CD4-positive, alpha-beta T cell (primary cell): ENCODE data around the gene EGFLAM. TPM values are rescaled to one million over a fixed set of nuclear protein-coding genes. Genes with fewer than 3 reads are reported as not detected.

Experiments
- ATAC-seq: fragments of 200-7000 bp; cut with Tn5 transposase; one replicate; pipeline ENCODE4 v1.10.0; 2022; ENCODE audit warnings: mild to moderate bottlenecking; ENCODE audit not compliant: poor library complexity
- CTCF ChIA-PET: fragments of 350-600 bp; sonication (Branson Sonifier 250); formaldehyde crosslinking; loops from one replicate; lab custom pipeline; 2021; ENCODE audit warnings: antibody characterized with exemption, inconsistent platforms; lab: Charles Lee
- POLR2A ChIA-PET: fragments of 350-600 bp; sonication (Branson Sonifier 250); formaldehyde crosslinking; loops from one replicate; lab custom pipeline; 2021; ENCODE audit warnings: antibody characterized with exemption, inconsistent platforms; lab: Charles Lee
- DNase-seq, 14 experiments: peaks; one replicate each; pipeline ENCODE4 v3.0.0-alpha.2; 2013 to 2020; ENCODE audit warnings: mixed read lengths in 2 of 14
- H3K27ac ChIP-seq, 2 donors: one replicate each; pipeline versions ENCODE4 v1.5.1 to v1.7.0; 2013; ENCODE audit warnings: low read length in 2 of 2, low read depth in 1 of 2, mild to moderate bottlenecking in 1 of 2
- H3K27me3 ChIP-seq, 2 experiments: 1 replicate in 1 of 2; 2 replicates in 1 of 2; pipeline versions ENCODE4 v1.6.1 to v1.7.0; 2013; ENCODE audit warnings: low read length in 2 of 2, control low read depth in 1 of 2, mild to moderate bottlenecking in 1 of 2, moderate library complexity in 1 of 2; ENCODE audit not compliant: insufficient read depth in 2 of 2, control insufficient read depth in 1 of 2
- H3K36me3 ChIP-seq: one replicate; pipeline ENCODE4 v1.6.1; 2013; ENCODE audit warnings: low read length, control low read depth; ENCODE audit not compliant: insufficient read depth
- H3K4me1 ChIP-seq: one replicate; pipeline ENCODE4 v1.6.1; 2013; ENCODE audit warnings: low read length, control low read depth; ENCODE audit not compliant: insufficient read depth
- H3K4me3 ChIP-seq: one replicate; pipeline ENCODE4 v1.5.1; 2013; ENCODE audit warnings: mild to moderate bottlenecking, low read length, moderate library complexity
- H3K9me3 ChIP-seq, 2 experiments: 1 replicate in 1 of 2; 2 replicates in 1 of 2; pipeline versions ENCODE4 v1.6.1 to v1.7.0; 2013; ENCODE audit warnings: low read length in 2 of 2, mild to moderate bottlenecking in 2 of 2, control low read depth in 1 of 2, moderate library complexity in 1 of 2; ENCODE audit not compliant: control insufficient read depth in 1 of 2, insufficient read depth in 1 of 2
- H3K27ac Mint-ChIP-seq: one replicate; pipeline ENCODE4 v1.8.0; 2020; ENCODE audit warnings: mixed read lengths
- H3K27me3 Mint-ChIP-seq: one replicate; pipeline ENCODE4 v1.8.0; 2021; ENCODE audit warnings: mixed read lengths
- H3K36me3 Mint-ChIP-seq: one replicate; pipeline ENCODE4 v1.8.0; 2021; ENCODE audit warnings: low read depth, mixed read lengths
- H3K4me1 Mint-ChIP-seq: one replicate; pipeline ENCODE4 v1.8.0; 2021; ENCODE audit warnings: low read depth, mixed read lengths
- H3K4me3 Mint-ChIP-seq: one replicate; pipeline ENCODE4 v1.8.0; 2020; ENCODE audit warnings: mild to moderate bottlenecking, mixed read lengths
- H3K9me3 Mint-ChIP-seq: one replicate; pipeline ENCODE4 v1.8.0; 2020; ENCODE audit warnings: mixed read lengths
- CTCF ChIP-seq: fragments of 200-600 bp; IDR thresholded peaks from one replicate; pipeline ENCODE4 v1.8.0; 2022; ENCODE audit warnings: antibody characterized with exemption, mild to moderate bottlenecking
- intact Hi-C, 2 experiments: fragments of 100-400 bp; cut with DNase I in 1 of 2; cut with micrococcal nuclease in 1 of 2; formaldehyde crosslinking; loops; one replicate each; pipeline versions ENCODE4 v1.15.1 to v1.9.0; 2023 to 2025; cut with DNase I, micrococcal nuclease
- total RNA-seq, 174 experiments: library from RNA in 2 of 174; stranded (reverse) in 2 of 174; gene quantifications; one replicate each; pipeline ENCODE4 v1.2.3 and lab custom pipeline; 2021 to 2026

The EGFLAM gene
- total RNA-seq, 2 experiments from 2014 or later, result not detected

- no peaks in the 10 kb centered on the region for H3K36me3 Mint-ChIP-seq
- intact Hi-C loops, result no loop called here
- ChIA-PET CTCF (no interaction called here), POLR2A (no interaction called here)
- H3K4me3 Mint-ChIP-seq, result no peak overlapping the region
- H3K27ac Mint-ChIP-seq, result no peak overlapping the region
- Histone ChIP-seq H3K27me3 (peaks cover 28 to 32% of the 10 kb centered on the region in 2 experiments), H3K36me3 (no peaks in the 10 kb centered on the region), H3K27ac (no peak overlapping the region), H3K4me3 (no peak overlapping the region), H3K9me3 (peaks cover 0 to 16% of the 10 kb centered on the region in 2 experiments), H3K4me1 (peaks cover 14% of the 10 kb centered on the region)
- peaks cover 2% of the 10 kb centered on the region for H3K9me3 Mint-ChIP-seq
- TF ChIP-seq CTCF, result no peak
- DNase-seq, result no peak
- peaks cover 81% of the 10 kb centered on the region for H3K27me3 Mint-ChIP-seq
- ATAC-seq, result no peak
- H3K4me1 Mint-ChIP-seq, result peaks cover 10% of the 10 kb centered on the region
These were observed 4.6 kb upstream of the EGFLAM start for GRCh38 chr5:38253759-38254158.

- Histone ChIP-seq H3K4me3 (no peak overlapping the region), H3K4me1 (peaks cover 16% of the 10 kb centered on the region), H3K27ac (no peak overlapping the region), H3K27me3 (peaks cover 37 to 67% of the 10 kb centered on the region in 2 experiments), H3K9me3 (peaks cover 0 to 19% of the 10 kb centered on the region in 2 experiments), H3K36me3 (no peaks in the 10 kb centered on the region)
- DNase-seq (no peak), ATAC-seq (no peak)
- CTCF ChIA-PET, result no interaction called here
- Mint-ChIP-seq H3K36me3 (no peaks in the 10 kb centered on the region), H3K4me3 (no peak overlapping the region), H3K4me1 (peaks cover 17% of the 10 kb centered on the region), H3K9me3 (no peaks in the 10 kb centered on the region), H3K27ac (no peak overlapping the region), H3K27me3 (peaks cover 91% of the 10 kb centered on the region)
- intact Hi-C loops, result no loop called here
- POLR2A ChIA-PET, result no interaction called here
- no peak for TF ChIP-seq CTCF
These were observed 884 bp upstream of the EGFLAM start for GRCh38 chr5:38257308-38258041.

- DNase-seq, result no peak
- ChIA-PET CTCF (no interaction called here), POLR2A (no interaction called here)
- Histone ChIP-seq H3K36me3 (no peaks in the 10 kb centered on the region), H3K4me3 (no peak overlapping the region), H3K9me3 (peaks cover 0 to 19% of the 10 kb centered on the region in 2 experiments), H3K27ac (no peak overlapping the region), H3K27me3 (peaks cover 37 to 70% of the 10 kb centered on the region in 2 experiments), H3K4me1 (peaks cover 16% of the 10 kb centered on the region)
- intact Hi-C loops, result no loop called here
- H3K27ac Mint-ChIP-seq, result no peak overlapping the region
- ATAC-seq, result no peak
- peaks cover 17% of the 10 kb centered on the region for H3K4me1 Mint-ChIP-seq
- TF ChIP-seq CTCF, result no peak
- no peaks in the 10 kb centered on the region for H3K9me3 Mint-ChIP-seq
- no peak overlapping the region for H3K4me3 Mint-ChIP-seq
- no peaks in the 10 kb centered on the region for H3K36me3 Mint-ChIP-seq
- peaks cover 89% of the 10 kb centered on the region for H3K27me3 Mint-ChIP-seq
These were observed 379 bp upstream of the EGFLAM start for GRCh38 chr5:38258042-38258318.
